Progenitor cell of endocrine pancreas (in vitro differentiated cells): ENCODE results near the gene ZNF783. TPM values are rescaled to one million over a fixed set of nuclear protein-coding genes. Genes with fewer than 3 reads are reported as not detected.
"Not testable (repeated sequence)": the region's sequence is repeated elsewhere in the genome, so short reads cannot be mapped to it uniquely, and the experiment has no call there.

Experiments
- DNase-seq: peaks from one replicate; pipeline ENCODE4 v3.0.0; 2021; ENCODE audit warnings: low spot score; ENCODE audit not compliant: unreplicated experiment
- H3K27ac Mint-ChIP-seq: 2 replicates; pipeline ENCODE4 v1.8.0; 2021; ENCODE audit warnings: mild to moderate bottlenecking, moderate library complexity, mixed read lengths
- H3K27me3 Mint-ChIP-seq: 2 replicates; pipeline ENCODE4 v1.8.0; 2021; ENCODE audit warnings: mixed read lengths
- H3K36me3 Mint-ChIP-seq: 2 replicates; pipeline ENCODE4 v1.8.0; 2022; ENCODE audit warnings: mixed read lengths; ENCODE audit not compliant: insufficient read depth
- H3K4me1 Mint-ChIP-seq: 2 replicates; pipeline ENCODE4 v1.8.0; 2021; ENCODE audit warnings: low read depth, mixed read lengths
- H3K4me3 Mint-ChIP-seq: 2 replicates; pipeline ENCODE4 v1.8.0; 2021; ENCODE audit warnings: low read depth, mild to moderate bottlenecking, moderate library complexity, mixed read lengths
- H3K9me3 Mint-ChIP-seq: 2 replicates; pipeline ENCODE4 v1.8.0; 2021; ENCODE audit warnings: low read depth, mixed read lengths
- total RNA-seq: library from RNA; stranded (reverse); gene quantifications from 2 replicates; pipeline ENCODE4 v1.2.1, GENCODE V29; 2021
- TF ChIP-seq, protein P1 (sequence below): fragments of 200-600 bp; sonication (generic); IDR thresholded peaks from one replicate; pipeline ENCODE4 v1.5.0; 2021; ENCODE audit warnings: antibody characterized with exemption, mild to moderate bottlenecking; ENCODE audit not compliant: unreplicated experiment

ZNF783 gene
- total RNA-seq, 1 donor from 2014 or later = 18.5 TPM

GRCh38 chr7:149232362-149232761, 29.6 kb upstream of the ZNF783 start:
- H3K27me3 Mint-ChIP-seq = peaks cover 33% of the 10 kb centered on the region
- H3K9me3 Mint-ChIP-seq = no peaks in the 10 kb centered on the region
- H3K27ac Mint-ChIP-seq = peak overlapping the region; percentile 5
- no peaks in the 10 kb centered on the region for H3K4me1 Mint-ChIP-seq
- no peaks in the 10 kb centered on the region for H3K36me3 Mint-ChIP-seq
- DNase-seq = no peak
- no peak overlapping the region for H3K4me3 Mint-ChIP-seq
- TF ChIP-seq, protein P1, sequence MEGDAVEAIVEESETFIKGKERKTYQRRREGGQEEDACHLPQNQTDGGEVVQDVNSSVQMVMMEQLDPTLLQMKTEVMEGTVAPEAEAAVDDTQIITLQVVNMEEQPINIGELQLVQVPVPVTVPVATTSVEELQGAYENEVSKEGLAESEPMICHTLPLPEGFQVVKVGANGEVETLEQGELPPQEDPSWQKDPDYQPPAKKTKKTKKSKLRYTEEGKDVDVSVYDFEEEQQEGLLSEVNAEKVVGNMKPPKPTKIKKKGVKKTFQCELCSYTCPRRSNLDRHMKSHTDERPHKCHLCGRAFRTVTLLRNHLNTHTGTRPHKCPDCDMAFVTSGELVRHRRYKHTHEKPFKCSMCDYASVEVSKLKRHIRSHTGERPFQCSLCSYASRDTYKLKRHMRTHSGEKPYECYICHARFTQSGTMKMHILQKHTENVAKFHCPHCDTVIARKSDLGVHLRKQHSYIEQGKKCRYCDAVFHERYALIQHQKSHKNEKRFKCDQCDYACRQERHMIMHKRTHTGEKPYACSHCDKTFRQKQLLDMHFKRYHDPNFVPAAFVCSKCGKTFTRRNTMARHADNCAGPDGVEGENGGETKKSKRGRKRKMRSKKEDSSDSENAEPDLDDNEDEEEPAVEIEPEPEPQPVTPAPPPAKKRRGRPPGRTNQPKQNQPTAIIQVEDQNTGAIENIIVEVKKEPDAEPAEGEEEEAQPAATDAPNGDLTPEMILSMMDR = no peak

GRCh38 chr7:149233655-149234204, 28.3 kb upstream of the ZNF783 start:
- peaks cover 42% of the 10 kb centered on the region for H3K27me3 Mint-ChIP-seq
- DNase-seq, H3K27ac Mint-ChIP-seq, H3K4me1 Mint-ChIP-seq, H3K4me3 Mint-ChIP-seq, H3K9me3 Mint-ChIP-seq, H3K36me3 Mint-ChIP-seq: not testable (repeated sequence)

- H3K4me3 Mint-ChIP-seq = no peak overlapping the region
Observed at GRCh38 chr7:149237502-149237901, 24.5 kb upstream of the ZNF783 start.

GRCh38 chr7:149238051-149238450, 23.9 kb upstream of the ZNF783 start:
- Mint-ChIP-seq H3K27me3 (peaks cover 26% of the 10 kb centered on the region), H3K4me1 (peaks cover 17% of the 10 kb centered on the region), H3K36me3 (peaks cover 9% of the 10 kb centered on the region), H3K4me3 (peak overlapping the region; percentile 50), H3K27ac (peak overlapping the region; percentile 37), H3K9me3 (peaks cover 6% of the 10 kb centered on the region)
- no peak for DNase-seq
- TF ChIP-seq, protein P1 = no peak

More at GRCh38 chr7:149237502-149237901, 24.5 kb upstream of the ZNF783 start:
- Mint-ChIP-seq H3K4me1 (peaks cover 17% of the 10 kb centered on the region), H3K27ac (no peak overlapping the region), H3K9me3 (peaks cover 2% of the 10 kb centered on the region), H3K27me3 (peaks cover 29% of the 10 kb centered on the region), H3K36me3 (peaks cover 5% of the 10 kb centered on the region)
- TF ChIP-seq, protein P1 = no peak
- DNase-seq = no peak

DNA sequence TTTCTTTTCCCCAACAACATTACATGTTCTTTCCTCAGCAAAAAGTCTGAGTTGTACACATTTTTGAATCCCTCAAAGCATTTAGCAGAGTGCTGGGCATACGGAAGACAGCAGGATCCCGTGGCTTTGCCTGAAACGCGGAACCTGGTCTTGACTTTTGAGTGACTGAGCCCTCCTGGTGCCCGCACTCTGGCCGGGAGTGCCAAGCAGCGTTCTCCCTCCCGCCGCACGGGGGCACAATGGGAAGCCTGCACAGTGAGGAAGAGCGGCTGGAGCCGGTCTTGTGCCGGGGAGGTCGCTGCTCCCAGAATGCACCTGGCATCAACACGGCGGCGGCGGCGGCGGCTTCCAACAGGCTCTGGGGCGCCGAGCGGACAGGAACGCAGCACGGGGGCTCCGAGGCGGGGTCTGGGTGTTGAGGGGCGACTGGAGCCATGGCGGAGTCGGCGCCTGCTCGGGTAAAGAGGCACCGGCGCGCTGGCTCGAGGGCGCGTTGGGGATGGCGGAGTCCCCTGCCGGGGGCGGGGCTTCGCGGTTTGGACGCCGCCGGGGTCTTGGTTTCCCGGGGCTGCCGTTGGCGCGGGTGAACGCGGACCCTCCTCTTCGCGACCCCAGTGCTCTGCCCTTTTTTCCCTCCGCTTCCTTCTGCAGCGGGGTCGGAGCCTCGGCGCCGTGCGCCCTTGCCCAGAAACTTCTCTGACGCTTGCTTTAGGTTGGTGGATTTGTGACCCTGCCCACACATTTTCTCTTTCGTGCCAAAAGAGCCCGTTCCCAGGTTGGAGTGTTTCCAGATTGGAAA, 22.5 kb upstream of the ZNF783 start, which contains the start of gene ZNF212:
TSS of gene ZNF212 (plus strand) at position 307 of the 799 bp plus-strand sequence. CDS start at position 435, 128 bp downstream.
- peak; percentile 88 for DNase-seq
- Mint-ChIP-seq H3K36me3 (peaks cover 9% of the 10 kb centered on the region), H3K4me3 (peak within 1 kb of the TSS; percentile 98), H3K27me3 (peaks cover 20% of the 10 kb centered on the region), H3K9me3 (peaks cover 6% of the 10 kb centered on the region), H3K4me1 (peaks cover 17% of the 10 kb centered on the region), H3K27ac (peak within 1 kb of the TSS; percentile 97)
- TF ChIP-seq, protein P1 = peak; percentile 77
